GM21717 (cell line): Measurements from ENCODE around the gene CNDP1.
"Not testable (repeated sequence)": the region's sequence is repeated elsewhere in the genome, so short reads cannot be mapped to it uniquely, and the experiment has no call there.

Experiments
- ATAC-seq: cut with Tn5 transposase; IDR thresholded peaks from one replicate; pipeline ENCODE4 v1.9.1; 2021; ENCODE audit warnings: mild to moderate bottlenecking, moderate library complexity; ENCODE audit not compliant: unreplicated experiment

The CNDP1 gene

GRCh38 chr18:74534150-74534969 lies at the start of gene CNDP1:
TSS of gene CNDP1 (plus strand) at chr18:74534500. CDS start at chr18:74534668, 168 bp downstream.
- ATAC-seq, result no peak

GRCh38 chr18:74486119-74486849 lies 48.0 kb upstream of the CNDP1 start:
- ATAC-seq, result no peak

- no peak for ATAC-seq
These were observed 45.9 kb upstream of the CNDP1 start for GRCh38 chr18:74488354-74488753.

- ATAC-seq, result no peak
These were observed 45.4 kb upstream of the CNDP1 start for GRCh38 chr18:74488864-74489263.

GRCh38 chr18:74489676-74490075 lies 44.6 kb upstream of the CNDP1 start:
- no peak for ATAC-seq

GRCh38 chr18:74492259-74492658 lies 42.0 kb upstream of the CNDP1 start:
- ATAC-seq, result no peak

- ATAC-seq, result no peak
These were observed 40.6 kb upstream of the CNDP1 start for GRCh38 chr18:74493689-74494088.

GRCh38 chr18:74494514-74494913 lies 39.8 kb upstream of the CNDP1 start:
- ATAC-seq, result no peak

- ATAC-seq, result peak; percentile 75
These were observed 38.5 kb upstream of the CNDP1 start, which contains the start of gene CNDP2 for GRCh38 chr18:74495581-74496507. TSS of gene CNDP2 (plus strand) at chr18:74496363. CDS start at chr18:74499974, 3,611 bp downstream.

- ATAC-seq, result peak; percentile 27
These were observed 37.6 kb upstream of the CNDP1 start for GRCh38 chr18:74496508-74497323.

- ATAC-seq, result no peak
These were observed 37.0 kb upstream of the CNDP1 start for GRCh38 chr18:74497324-74497676.

- no peak for ATAC-seq
These were observed 36.5 kb upstream of the CNDP1 start for GRCh38 chr18:74497778-74498177.

GRCh38 chr18:74498712-74499627 lies 35.3 kb upstream of the CNDP1 start:
- peak; percentile 32 for ATAC-seq

- peak; percentile 37 for ATAC-seq
These were observed 34.7 kb upstream of the CNDP1 start for GRCh38 chr18:74499633-74500032.

- no peak for ATAC-seq
These were observed 33.9 kb upstream of the CNDP1 start for GRCh38 chr18:74500372-74500771.

- ATAC-seq, result not testable (repeated sequence)
These were observed 33.5 kb upstream of the CNDP1 start for GRCh38 chr18:74500774-74501173.

- ATAC-seq, result no peak
These were observed 32.9 kb upstream of the CNDP1 start for GRCh38 chr18:74501386-74501785.

- ATAC-seq, result no peak
These were observed 31.2 kb upstream of the CNDP1 start for GRCh38 chr18:74503137-74503536.

- no peak for ATAC-seq
These were observed 28.5 kb upstream of the CNDP1 start for GRCh38 chr18:74505776-74506175.
